ENCODE measurements around the gene GRM4.

Gene GRM4

GRCh38 chr6:34138914-34139510 is 6.9 kb downstream of the GRM4 start:
- Histone ChIP-seq H3K27ac (no peak overlapping the region), H3K27me3 (peaks cover 0 to 96% of the 10 kb centered on the region in 2 donors), H3K9me3 (no peaks in the 10 kb centered on the region), H3K36me3 (no peaks in the 10 kb centered on the region), H3K4me3 (no peak overlapping the region), H3K4me1 (peaks cover 0 to 18% (median 9%) of the 10 kb centered on the region in 4 donors)
- no peak for TF ChIP-seq CTCF (IDR thresholded peaks at IDR 0.05)
- DNase-seq = no peak
- intact Hi-C loops (cut with DNase I; ENCODE audit: low total_unique reads) = no loop called here

- H3K27me3 ChIP-seq = peaks cover 0 to 96% of the 10 kb centered on the region in 2 donors
- TF ChIP-seq CTCF (IDR thresholded peaks at IDR 0.05) = no peak
- no peaks in the 10 kb centered on the region for H3K36me3 ChIP-seq
- H3K27ac ChIP-seq = no peak overlapping the region
- no peak overlapping the region for H3K4me3 ChIP-seq
- no peaks in the 10 kb centered on the region for H3K9me3 ChIP-seq
- intact Hi-C loops (cut with DNase I; ENCODE audit: low total_unique reads) = no loop called here
- no peak for DNase-seq
- peaks cover 0 to 10% (median under 1%) of the 10 kb centered on the region in 4 donors for H3K4me1 ChIP-seq
Measured at GRCh38 chr6:34138191-34138590, 7.7 kb downstream of the GRM4 start.

DNA sequence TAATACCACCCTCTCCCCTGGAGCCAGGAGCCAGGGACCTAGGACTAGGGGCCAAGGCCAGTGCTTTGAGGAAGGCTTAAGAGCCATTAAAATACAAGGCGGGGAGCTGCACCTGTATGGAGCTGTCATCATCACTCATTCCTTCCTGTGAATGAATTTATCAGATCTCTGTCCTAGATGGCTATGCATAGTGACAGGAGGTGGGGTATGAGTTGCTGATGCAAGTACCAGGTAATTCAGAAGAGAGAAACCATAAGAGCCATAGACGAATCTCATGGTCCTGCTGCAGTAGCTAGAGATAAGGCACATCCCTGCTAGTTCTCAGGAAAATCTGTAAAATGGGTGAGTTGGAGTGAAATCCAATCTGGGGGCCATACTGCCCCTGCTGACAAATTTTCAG is 10.3 kb downstream of the GRM4 start:
- H3K4me3 ChIP-seq = no peak overlapping the region
- H3K36me3 ChIP-seq = no peaks in the 10 kb centered on the region
- no peaks in the 10 kb centered on the region for H3K4me1 ChIP-seq
- no peaks in the 10 kb centered on the region for H3K9me3 ChIP-seq
- no peak overlapping the region for H3K27ac ChIP-seq
- no peak for DNase-seq
- intact Hi-C loops (cut with DNase I; ENCODE audit: low total_unique reads) = no loop called here
- H3K27me3 ChIP-seq = peaks cover 0 to 94% of the 10 kb centered on the region in 2 donors
- TF ChIP-seq CTCF (IDR thresholded peaks at IDR 0.05) = no peak

DNA sequence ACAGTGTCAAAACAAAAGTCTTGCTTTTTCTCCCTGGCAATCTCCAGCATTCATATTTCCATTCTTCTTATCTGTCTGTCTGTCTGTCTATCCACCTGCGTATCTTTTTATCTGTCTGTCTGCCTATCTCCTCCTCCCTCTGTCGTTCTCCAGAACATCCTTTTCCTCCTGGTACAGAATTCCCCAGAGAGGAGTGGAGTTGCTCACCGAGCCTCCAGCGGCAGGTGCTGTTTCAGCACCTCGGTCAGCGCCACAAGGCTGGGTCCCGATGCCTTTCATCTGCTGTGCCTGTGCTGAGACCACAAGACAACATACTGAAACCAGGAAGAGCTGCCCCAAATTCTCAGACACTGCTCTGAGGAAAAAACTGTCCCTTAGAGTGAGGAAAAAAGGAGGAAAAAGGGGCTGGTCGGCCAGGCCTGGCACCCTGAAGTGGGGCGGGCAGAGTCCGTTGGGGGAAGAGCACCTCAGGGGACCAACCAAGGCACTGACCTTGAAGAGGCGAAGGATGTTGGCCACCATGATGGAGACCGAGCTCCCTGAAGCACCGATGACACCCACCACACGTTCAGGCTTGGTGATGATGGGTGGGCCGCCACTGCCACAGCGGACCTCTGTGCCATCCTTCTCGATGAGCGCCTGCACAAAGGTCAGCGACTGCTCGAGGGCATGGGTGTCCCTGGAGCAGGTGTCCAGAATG is 13.3 kb downstream of the GRM4 start:
- Histone ChIP-seq H3K4me3 (no peak overlapping the region), H3K27ac (no peak overlapping the region), H3K36me3 (no peaks in the 10 kb centered on the region), H3K9me3 (no peaks in the 10 kb centered on the region), H3K4me1 (no peaks in the 10 kb centered on the region), H3K27me3 (peaks cover 0 to 81% of the 10 kb centered on the region in 2 donors)
- no peak for TF ChIP-seq CTCF (IDR thresholded peaks at IDR 0.05)
- intact Hi-C loops (cut with DNase I; ENCODE audit: low total_unique reads) = no loop called here
- DNase-seq = no peak

- H3K27ac ChIP-seq = no peak overlapping the region
- no peaks in the 10 kb centered on the region for H3K4me1 ChIP-seq
- H3K27me3 ChIP-seq = peaks cover 0 to 73% of the 10 kb centered on the region in 2 donors
- no peak for DNase-seq
- intact Hi-C loops (cut with DNase I; ENCODE audit: low total_unique reads) = no loop called here
- TF ChIP-seq CTCF (IDR thresholded peaks at IDR 0.05) = no peak
- H3K9me3 ChIP-seq = no peaks in the 10 kb centered on the region
- H3K36me3 ChIP-seq = no peaks in the 10 kb centered on the region
- no peak overlapping the region for H3K4me3 ChIP-seq
Measured at GRCh38 chr6:34131326-34132290, 14.3 kb downstream of the GRM4 start.
